Progenitor cell of endocrine pancreas (in vitro differentiated cells): ENCODE data around the gene IPO5. TPM values are rescaled to one million over a fixed set of nuclear protein-coding genes. Genes with fewer than 3 reads are reported as not detected.

Experiments used
- DNase-seq: peaks from one replicate; pipeline ENCODE4 v3.0.0; 2021; ENCODE audit warnings: low spot score; ENCODE audit not compliant: unreplicated experiment
- H3K27ac Mint-ChIP-seq: 2 replicates; pipeline ENCODE4 v1.8.0; 2021; ENCODE audit warnings: mild to moderate bottlenecking, moderate library complexity, mixed read lengths
- H3K27me3 Mint-ChIP-seq: 2 replicates; pipeline ENCODE4 v1.8.0; 2021; ENCODE audit warnings: mixed read lengths
- H3K36me3 Mint-ChIP-seq: 2 replicates; pipeline ENCODE4 v1.8.0; 2022; ENCODE audit warnings: mixed read lengths; ENCODE audit not compliant: insufficient read depth
- H3K4me1 Mint-ChIP-seq: 2 replicates; pipeline ENCODE4 v1.8.0; 2021; ENCODE audit warnings: low read depth, mixed read lengths
- H3K4me3 Mint-ChIP-seq: 2 replicates; pipeline ENCODE4 v1.8.0; 2021; ENCODE audit warnings: low read depth, mild to moderate bottlenecking, moderate library complexity, mixed read lengths
- H3K9me3 Mint-ChIP-seq: 2 replicates; pipeline ENCODE4 v1.8.0; 2021; ENCODE audit warnings: low read depth, mixed read lengths
- CTCF ChIP-seq: fragments of 200-600 bp; sonication (generic); IDR thresholded peaks from one replicate; pipeline ENCODE4 v1.5.0; 2021; ENCODE audit warnings: antibody characterized with exemption, mild to moderate bottlenecking; ENCODE audit not compliant: unreplicated experiment
- total RNA-seq: library from RNA; stranded (reverse); gene quantifications from 2 replicates; pipeline ENCODE4 v1.2.1, GENCODE V29; 2021

Gene IPO5
- total RNA-seq, 1 donor from 2014 or later, result 208 TPM

DNA sequence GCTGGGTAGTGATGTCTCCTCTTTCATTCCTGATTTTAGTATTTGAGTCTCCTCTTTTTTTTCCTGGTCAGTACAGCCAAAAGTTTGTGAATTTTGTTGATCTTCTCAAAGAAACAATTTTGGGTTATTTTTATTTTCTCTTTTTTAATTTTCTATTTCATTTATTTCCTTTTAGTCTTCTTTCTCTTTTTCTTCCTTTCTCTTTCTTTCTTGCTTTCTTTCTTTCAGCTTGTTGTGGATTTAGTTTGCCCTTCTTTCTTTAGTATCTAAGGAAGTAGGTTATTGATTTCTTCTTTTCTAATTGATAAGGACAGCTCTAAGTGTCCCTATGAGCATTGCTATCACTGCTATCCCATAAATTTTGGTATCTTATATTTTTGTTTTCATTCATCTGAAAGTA, 13.8 kb downstream of the IPO5 start:
- H3K4me3 Mint-ChIP-seq, result no peak overlapping the region
- DNase-seq, result no peak
- no peaks in the 10 kb centered on the region for H3K27me3 Mint-ChIP-seq
- H3K4me1 Mint-ChIP-seq, result no peaks in the 10 kb centered on the region
- no peaks in the 10 kb centered on the region for H3K36me3 Mint-ChIP-seq
- no peak for TF ChIP-seq CTCF
- H3K9me3 Mint-ChIP-seq, result peaks cover 5% of the 10 kb centered on the region
- no peak overlapping the region for H3K27ac Mint-ChIP-seq

DNA sequence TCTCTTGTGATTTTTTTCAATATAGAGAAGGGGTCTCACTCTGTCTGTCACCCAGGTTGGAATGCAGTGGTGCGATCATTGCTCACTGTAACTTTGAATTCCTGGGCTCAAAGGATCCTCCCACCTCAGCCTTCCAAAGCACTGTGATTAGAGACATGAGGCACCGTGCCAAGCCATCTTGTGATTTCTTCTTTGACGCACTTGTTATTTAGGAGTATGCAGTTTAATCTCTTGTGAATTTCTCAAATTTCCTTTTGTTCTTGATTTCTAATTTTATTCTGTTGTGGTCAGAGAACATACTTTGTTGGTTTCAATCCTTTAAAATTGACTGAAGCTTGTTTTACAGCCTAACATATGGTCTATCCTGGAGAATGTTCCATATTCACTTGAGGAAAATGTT, 14.5 kb downstream of the IPO5 start:
- H3K27ac Mint-ChIP-seq, result no peak overlapping the region
- no peak overlapping the region for H3K4me3 Mint-ChIP-seq
- H3K9me3 Mint-ChIP-seq, result peaks cover 5% of the 10 kb centered on the region
- no peaks in the 10 kb centered on the region for H3K36me3 Mint-ChIP-seq
- no peaks in the 10 kb centered on the region for H3K4me1 Mint-ChIP-seq
- H3K27me3 Mint-ChIP-seq, result no peaks in the 10 kb centered on the region
- DNase-seq, result no peak
- TF ChIP-seq CTCF, result no peak

DNA sequence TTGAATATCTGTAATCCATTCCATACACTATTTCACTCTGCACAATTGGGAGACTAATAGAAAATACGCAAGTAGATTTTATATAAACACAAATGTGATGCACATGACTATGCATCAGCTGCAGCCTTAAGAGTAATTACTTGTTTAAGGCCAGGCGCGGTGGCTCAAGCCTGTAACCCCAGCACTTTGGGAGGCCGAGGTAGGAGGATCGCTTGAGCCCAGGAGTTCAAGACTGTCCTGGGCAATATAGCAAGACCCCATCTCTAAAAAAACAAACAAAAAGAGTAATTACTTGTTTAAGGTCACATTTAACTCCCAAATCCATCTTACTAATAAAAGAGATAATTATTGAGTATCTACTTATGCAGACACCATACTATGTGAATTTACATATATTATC, 18.0 kb downstream of the IPO5 start:
- DNase-seq, result no peak
- H3K36me3 Mint-ChIP-seq, result no peaks in the 10 kb centered on the region
- no peak overlapping the region for H3K27ac Mint-ChIP-seq
- peaks cover 5% of the 10 kb centered on the region for H3K9me3 Mint-ChIP-seq
- H3K4me1 Mint-ChIP-seq, result no peaks in the 10 kb centered on the region
- no peak overlapping the region for H3K4me3 Mint-ChIP-seq
- TF ChIP-seq CTCF, result no peak
- H3K27me3 Mint-ChIP-seq, result no peaks in the 10 kb centered on the region

- no peaks in the 10 kb centered on the region for H3K9me3 Mint-ChIP-seq
- H3K4me1 Mint-ChIP-seq, result peaks cover 16% of the 10 kb centered on the region
- peak overlapping the region; percentile 71 for H3K27ac Mint-ChIP-seq
- no peak for TF ChIP-seq CTCF
- H3K27me3 Mint-ChIP-seq, result no peaks in the 10 kb centered on the region
- H3K36me3 Mint-ChIP-seq, result peaks cover under 1% of the 10 kb centered on the region
- DNase-seq, result no peak
- peak overlapping the region; percentile 30 for H3K4me3 Mint-ChIP-seq
Observed at GRCh38 chr13:97974773-97975172, 21.3 kb downstream of the IPO5 start.

GRCh38 chr13:97975280-97975847, 21.9 kb downstream of the IPO5 start:
- peak overlapping the region; percentile 98 for H3K27ac Mint-ChIP-seq
- no peak for DNase-seq
- no peaks in the 10 kb centered on the region for H3K27me3 Mint-ChIP-seq
- TF ChIP-seq CTCF, result no peak
- H3K36me3 Mint-ChIP-seq, result peaks cover 1% of the 10 kb centered on the region
- H3K9me3 Mint-ChIP-seq, result no peaks in the 10 kb centered on the region
- H3K4me1 Mint-ChIP-seq, result peaks cover 16% of the 10 kb centered on the region
- H3K4me3 Mint-ChIP-seq, result peak overlapping the region; percentile 89
